Tibial nerve (tissue), 4 donors: Measurements from ENCODE around the gene EFNA3. TPM values are rescaled to one million over a fixed set of nuclear protein-coding genes. Genes with fewer than 3 reads are reported as not detected.

Experiments used
- DNase-seq, 2 donors: peaks; one replicate each; pipeline ENCODE4 v3.0.0-alpha.2; 2019; ENCODE audit warnings: low spot score in 2 of 2
- H3K27ac ChIP-seq, 4 donors: fragments of 200-600 bp; sonication (generic) in 3 of 4; one replicate each; pipeline ENCODE4 v1.5.1; 2017 to 2019; ENCODE audit warnings: mild to moderate bottlenecking in 1 of 4
- H3K27me3 ChIP-seq, 2 donors: fragments of 200-600 bp; sonication (generic) in 1 of 2; one replicate each; pipeline versions ENCODE4 v1.5.1 to v1.6.0; 2017 to 2019
- H3K36me3 ChIP-seq, 3 donors: fragments of 200-600 bp; sonication (generic); one replicate each; pipeline ENCODE4 v1.5.1; 2018 to 2019
- H3K4me1 ChIP-seq, 4 donors: fragments of 200-600 bp; sonication (generic) in 3 of 4; one replicate each; pipeline ENCODE4 v1.5.1; 2017 to 2019
- H3K4me3 ChIP-seq, 4 donors: fragments of 200-600 bp; sonication (generic) in 3 of 4; one replicate each; pipeline ENCODE4 v1.5.1; 2017 to 2019; ENCODE audit warnings: mild to moderate bottlenecking in 1 of 4, moderate library complexity in 1 of 4
- H3K9me3 ChIP-seq, 4 donors: fragments of 200-600 bp; sonication (generic) in 3 of 4; one replicate each; pipeline ENCODE4 v1.5.1; 2017 to 2019
- CTCF ChIP-seq, 5 experiments: fragments of 200-600 bp in 3 of 5; fragments of 450-650 bp in 2 of 5; sonication (generic) in 3 of 5; IDR thresholded peaks; one replicate each; pipeline ENCODE4 v1.5.1; 2016 to 2019; ENCODE audit warnings: antibody characterized with exemption in 5 of 5, mild to moderate bottlenecking in 3 of 5, moderate library complexity in 2 of 5
- EP300 ChIP-seq, 2 donors: sonication (generic); formaldehyde crosslinking; IDR thresholded peaks; one replicate each; pipeline ENCODE4 v1.6.1; 2017; ENCODE audit warnings: antibody characterized with exemption in 2 of 2, mild to moderate bottlenecking in 1 of 2
- POLR2A ChIP-seq, 2 donors: fragments of 450-650 bp; IDR thresholded peaks; one replicate each; pipeline ENCODE4 v1.6.1; 2017; ENCODE audit warnings: antibody characterized with exemption in 2 of 2, mild to moderate bottlenecking in 2 of 2, moderate library complexity in 2 of 2
- WGBS, 2 donors: methylation state at CpG; one replicate each; pipeline ENCODE4 v1.1.5; 2018; 5-methylcytosine and 5-hydroxymethylcytosine counted together
- total RNA-seq, 4 donors: library from RNA; depleted of rRNA; stranded (reverse); fragments of >200 nt; gene quantifications; one replicate each; pipeline ENCODE4 v1.1.0, GENCODE V29; 2016

Gene EFNA3
- total RNA-seq, 4 donors from 2014 or later: 0.63 to 1.2 (median 1.2) TPM; not detected in 1

- Histone ChIP-seq H3K9me3 (no peaks in the 10 kb centered on the region), H3K27ac (no peak overlapping the region), H3K27me3 (no peaks in the 10 kb centered on the region), H3K36me3 (peaks cover 0 to 8% (median 0%) of the 10 kb centered on the region in 3 donors), H3K4me1 (peaks cover 0 to 24% (median 11%) of the 10 kb centered on the region in 4 donors), H3K4me3 (no peak overlapping the region)
- TF ChIP-seq CTCF (IDR thresholded peaks at IDR 0.05): no peak
- TF ChIP-seq EP300 (IDR thresholded peaks at IDR 0.05): no peak
- TF ChIP-seq POLR2A (IDR thresholded peaks at IDR 0.05): no peak
- WGBS, 2 donors: 46 to 66% methylated on average over 7 of the region's 7 CpGs
- DNase-seq: no peak
Observed at GRCh38 chr1:155072531-155073289, 5.9 kb upstream of the EFNA3 start.

GRCh38 chr1:155073377-155074242, 5.0 kb upstream of the EFNA3 start:
- H3K27me3 ChIP-seq: no peaks in the 10 kb centered on the region
- H3K9me3 ChIP-seq: no peaks in the 10 kb centered on the region
- H3K4me1 ChIP-seq: peaks cover 0 to 27% (median 13%) of the 10 kb centered on the region in 4 donors
- no peak for TF ChIP-seq EP300 (IDR thresholded peaks at IDR 0.05)
- no peak overlapping the region for H3K4me3 ChIP-seq
- peaks cover 0 to 8% (median 0%) of the 10 kb centered on the region in 3 donors for H3K36me3 ChIP-seq
- no peak for DNase-seq
- no peak overlapping the region for H3K27ac ChIP-seq
- WGBS, 2 donors: 89 to 96% methylated on average over 2 to 3 of the region's 3 CpGs

GRCh38 chr1:155075535-155075934, 3.1 kb upstream of the EFNA3 start:
- no peaks in the 10 kb centered on the region for H3K36me3 ChIP-seq
- peaks cover 0 to 34% (median 25%) of the 10 kb centered on the region in 4 donors for H3K4me1 ChIP-seq
- no peak for DNase-seq
- no peak overlapping the region for H3K4me3 ChIP-seq
- no peak overlapping the region for H3K27ac ChIP-seq
- peaks cover 0 to 17% of the 10 kb centered on the region in 2 donors for H3K27me3 ChIP-seq
- no peaks in the 10 kb centered on the region for H3K9me3 ChIP-seq
- no peak for TF ChIP-seq POLR2A (IDR thresholded peaks at IDR 0.05)
- TF ChIP-seq CTCF (IDR thresholded peaks at IDR 0.05): no peak
- no peak for TF ChIP-seq EP300 (IDR thresholded peaks at IDR 0.05)
- WGBS, 2 donors: 43 to 55% methylated on average over 5 of the region's 5 CpGs

GRCh38 chr1:155076371-155076770, 2.3 kb upstream of the EFNA3 start:
- Histone ChIP-seq H3K4me1 (peaks cover 0 to 35% (median 29%) of the 10 kb centered on the region in 4 donors), H3K36me3 (no peaks in the 10 kb centered on the region), H3K27ac (no peak overlapping the region), H3K9me3 (no peaks in the 10 kb centered on the region), H3K27me3 (peaks cover 0 to 25% of the 10 kb centered on the region in 2 donors), H3K4me3 (no peak overlapping the region)
- TF ChIP-seq CTCF (IDR thresholded peaks at IDR 0.05) (no peak), EP300 (IDR thresholded peaks at IDR 0.05) (no peak), POLR2A (IDR thresholded peaks at IDR 0.05) (no peak)
- no peak for DNase-seq
- WGBS, 2 donors: 20 to 60% methylated on average over 1 of the region's 1 CpG

GRCh38 chr1:155077346-155077745, 1.3 kb upstream of the EFNA3 start:
- no peak for DNase-seq
- Histone ChIP-seq H3K27ac (no peak overlapping the region), H3K27me3 (peaks cover 0 to 35% of the 10 kb centered on the region in 2 donors), H3K36me3 (no peaks in the 10 kb centered on the region), H3K9me3 (no peaks in the 10 kb centered on the region), H3K4me1 (peaks cover 3 to 41% (median 35%) of the 10 kb centered on the region in 4 donors), H3K4me3 (no peak overlapping the region)
- TF ChIP-seq CTCF (IDR thresholded peaks at IDR 0.05): no peak
- TF ChIP-seq POLR2A (IDR thresholded peaks at IDR 0.05): no peak
- no peak for TF ChIP-seq EP300 (IDR thresholded peaks at IDR 0.05)
- 88 to 94% methylated on average over 3 of the region's 3 CpGs for WGBS, 2 donors
